ENCODE results near the gene U2AF1L4.
A peak's percentile ranks its signal among the peaks of the same experiment; 100 is the strongest.

Gene U2AF1L4, protein sequence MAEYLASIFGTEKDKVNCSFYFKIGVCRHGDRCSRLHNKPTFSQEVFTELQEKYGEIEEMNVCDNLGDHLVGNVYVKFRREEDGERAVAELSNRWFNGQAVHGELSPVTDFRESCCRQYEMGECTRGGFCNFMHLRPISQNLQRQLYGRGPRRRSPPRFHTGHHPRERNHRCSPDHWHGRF

DNA sequence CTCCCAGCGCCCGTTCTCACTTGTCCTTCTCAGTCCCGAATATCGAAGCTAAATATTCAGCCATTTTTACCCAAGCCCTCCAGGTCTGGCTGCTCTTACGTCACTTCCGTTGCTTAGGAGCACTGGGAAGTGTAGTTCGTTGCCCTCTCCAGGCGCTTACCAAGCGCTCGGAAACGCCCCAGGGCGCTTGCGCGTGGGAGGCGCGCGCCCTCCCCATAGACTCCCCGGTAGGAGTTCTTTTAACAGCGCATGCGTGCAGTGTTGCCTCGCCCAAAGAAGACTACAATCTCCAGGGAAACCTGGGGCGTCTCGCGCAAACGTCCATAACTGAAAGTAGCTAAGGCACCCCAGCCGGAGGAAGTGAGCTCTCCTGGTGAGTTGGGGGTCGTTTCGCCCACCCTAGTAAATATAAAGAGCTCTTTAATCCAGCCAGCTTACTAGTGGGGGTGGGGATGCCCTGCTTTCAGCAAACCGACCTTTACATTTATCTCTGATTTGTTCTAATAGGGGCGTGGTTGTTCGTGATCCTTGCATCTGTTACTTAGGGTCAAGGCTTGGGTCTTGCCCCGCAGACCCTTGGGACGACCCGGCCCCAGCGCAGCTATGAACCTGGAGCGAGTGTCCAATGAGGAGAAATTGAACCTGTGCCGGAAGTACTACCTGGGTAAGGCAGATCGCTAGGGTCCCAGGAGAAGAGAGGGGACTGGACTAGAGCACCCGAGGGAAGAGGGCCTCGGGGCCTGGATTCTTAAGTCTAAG, at the start of gene U2AF1L4, which contains the start of gene PSENEN:
TSS of gene U2AF1L4 (minus strand) at position 91 of the 759 bp plus-strand sequence. CDS start at position 64, 27 bp downstream.
TSS of gene PSENEN (plus strand) at position 324 of the 759 bp plus-strand sequence. CDS start at position 604, 280 bp downstream.
- peak; percentile 92 for DNase-seq (ENCODE audit: low spot score)

DNA sequence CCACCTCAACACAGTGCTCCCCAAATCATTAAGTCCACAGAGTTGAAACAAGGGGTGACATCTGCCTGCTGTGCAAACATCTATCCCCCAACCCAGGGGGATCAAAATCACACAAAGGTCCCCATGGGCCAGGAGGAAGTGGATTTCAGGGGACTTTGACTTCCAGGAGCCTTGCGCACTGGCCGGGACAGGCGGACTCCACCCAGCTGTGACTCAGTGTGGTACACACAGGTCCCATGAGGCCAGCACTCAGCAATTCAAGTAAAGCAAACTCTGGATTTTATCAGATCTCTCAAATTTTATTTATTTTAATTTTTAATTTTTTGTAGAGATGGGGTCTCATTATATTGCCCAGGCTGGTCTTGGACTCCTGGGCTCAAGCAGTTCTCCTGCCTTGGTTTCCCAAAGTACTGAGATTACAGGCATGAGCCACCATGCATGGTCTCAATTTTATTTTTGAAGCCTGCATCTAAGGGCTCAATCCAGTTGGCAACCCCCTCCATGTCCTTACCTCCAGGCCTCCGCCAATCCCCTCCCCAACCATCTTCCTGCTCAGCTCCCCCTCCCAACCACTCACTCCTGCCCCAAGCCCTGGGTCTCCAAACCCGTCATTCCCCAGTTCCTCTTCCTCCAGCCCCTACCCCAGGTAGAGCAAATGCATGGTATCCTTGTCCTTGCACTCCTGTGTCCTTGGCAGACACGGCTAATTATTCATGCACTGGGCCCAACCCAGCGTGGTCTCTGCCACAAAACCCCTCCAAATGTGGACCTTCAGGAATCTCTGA, 48.4 kb upstream of the U2AF1L4 start:
- DNase-seq (ENCODE audit: low spot score): no peak

DNA sequence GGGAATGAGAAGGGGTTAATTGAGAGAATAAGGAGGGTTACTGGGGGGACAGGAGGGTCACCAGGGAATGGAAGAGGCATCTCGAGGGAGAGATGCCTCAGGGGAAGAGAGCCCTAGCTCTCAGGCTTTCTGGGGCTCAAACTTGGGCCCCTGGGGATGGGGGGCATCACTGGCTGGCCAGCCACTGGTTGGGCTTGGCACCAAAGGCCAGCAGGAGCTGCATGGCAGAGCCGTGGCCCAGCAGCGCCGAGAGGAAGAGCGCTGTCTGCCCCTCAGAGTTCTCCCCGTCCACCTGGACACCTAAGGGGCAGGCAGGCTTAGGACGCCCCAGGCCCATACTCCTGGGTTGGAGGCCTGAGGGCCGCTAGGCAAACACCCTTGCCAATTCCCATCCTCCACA, 47.7 kb upstream of the U2AF1L4 start:
- no peak for DNase-seq (ENCODE audit: low spot score)

DNA sequence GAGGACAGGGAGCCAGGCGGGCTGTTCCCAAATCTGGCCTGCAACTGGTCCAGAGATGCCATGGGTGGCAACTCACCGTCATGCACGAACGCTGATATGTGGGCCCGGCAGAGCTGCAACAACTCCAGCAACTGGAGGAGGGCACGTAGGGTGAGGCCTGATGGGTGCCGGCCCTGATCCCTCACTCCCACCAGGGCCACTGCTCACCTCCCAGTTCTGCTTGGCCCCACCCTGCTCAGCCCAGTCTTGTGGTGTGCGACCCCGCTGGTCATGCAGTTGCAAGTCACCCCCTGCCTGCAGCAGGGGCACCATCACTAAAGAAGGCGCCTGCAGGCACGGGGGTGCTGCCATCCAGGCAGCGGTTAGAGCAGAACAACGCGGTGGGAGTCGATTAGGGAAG, 47.1 kb upstream of the U2AF1L4 start:
- DNase-seq (ENCODE audit: low spot score): no peak

DNA sequence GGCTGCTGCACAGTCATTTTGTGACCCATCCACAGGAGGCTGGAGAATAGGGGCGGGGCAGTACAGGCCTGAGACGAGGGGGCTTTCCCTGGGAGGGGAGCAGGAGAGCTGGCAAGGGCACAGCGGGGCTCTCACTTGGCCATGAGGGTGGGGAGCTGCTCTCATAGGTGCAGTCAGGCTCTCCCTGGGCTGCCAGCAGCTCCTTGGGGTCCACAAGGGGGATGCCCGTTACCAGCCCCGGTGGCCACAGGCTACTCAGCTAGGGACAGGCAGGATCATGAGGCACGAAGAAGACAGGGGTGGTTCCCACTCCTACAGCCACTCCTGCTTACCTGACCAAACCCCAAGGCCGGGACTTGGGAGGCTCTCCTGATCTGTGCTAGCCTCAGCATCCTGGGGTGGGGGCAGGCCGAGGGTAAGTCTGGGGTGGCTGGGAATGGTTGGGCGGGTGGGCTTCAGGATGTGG, 46.6 kb upstream of the U2AF1L4 start:
- DNase-seq (ENCODE audit: low spot score): no peak

DNA sequence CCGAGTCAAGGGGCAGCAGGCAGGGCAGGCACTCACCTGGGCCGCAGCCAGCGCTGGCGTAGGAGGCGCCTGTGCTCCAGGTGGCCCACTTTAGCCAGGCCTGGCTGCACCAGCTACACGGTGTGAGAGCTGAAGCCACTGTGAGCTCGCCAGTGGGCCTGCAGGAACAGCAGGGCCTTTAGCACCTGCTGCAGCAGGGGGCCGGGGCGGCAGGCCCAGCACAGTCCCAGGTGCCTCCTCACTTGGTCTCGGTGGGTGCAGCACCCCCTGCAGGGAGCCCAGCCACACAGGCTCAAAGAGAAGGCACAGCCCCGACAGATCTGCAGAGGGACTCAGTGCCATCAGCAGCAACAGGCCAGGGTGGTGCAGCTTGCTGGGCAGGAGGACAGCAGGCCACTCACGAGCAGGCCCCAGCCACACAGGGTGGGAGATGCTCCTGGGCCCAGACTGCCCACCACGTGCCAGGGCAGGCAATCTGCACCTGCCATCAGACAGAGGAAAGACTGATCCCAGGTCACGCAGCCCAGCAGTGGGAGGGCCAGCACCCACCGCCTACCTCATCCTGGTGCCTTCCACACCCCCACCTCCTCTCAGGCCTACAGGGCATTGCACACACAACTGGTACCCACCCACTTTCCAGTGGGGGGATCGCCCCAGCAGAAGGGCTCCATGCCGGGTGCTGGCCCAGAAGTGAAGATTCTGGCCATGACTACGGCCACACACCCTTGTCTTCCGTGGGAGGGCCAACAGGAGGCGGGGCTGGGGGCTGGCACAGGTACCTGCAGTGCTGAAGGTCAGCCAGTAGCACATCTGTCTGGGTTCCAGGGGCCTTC, 46.0 kb upstream of the U2AF1L4 start:
- peak; percentile 63 for DNase-seq (ENCODE audit: low spot score)

DNA sequence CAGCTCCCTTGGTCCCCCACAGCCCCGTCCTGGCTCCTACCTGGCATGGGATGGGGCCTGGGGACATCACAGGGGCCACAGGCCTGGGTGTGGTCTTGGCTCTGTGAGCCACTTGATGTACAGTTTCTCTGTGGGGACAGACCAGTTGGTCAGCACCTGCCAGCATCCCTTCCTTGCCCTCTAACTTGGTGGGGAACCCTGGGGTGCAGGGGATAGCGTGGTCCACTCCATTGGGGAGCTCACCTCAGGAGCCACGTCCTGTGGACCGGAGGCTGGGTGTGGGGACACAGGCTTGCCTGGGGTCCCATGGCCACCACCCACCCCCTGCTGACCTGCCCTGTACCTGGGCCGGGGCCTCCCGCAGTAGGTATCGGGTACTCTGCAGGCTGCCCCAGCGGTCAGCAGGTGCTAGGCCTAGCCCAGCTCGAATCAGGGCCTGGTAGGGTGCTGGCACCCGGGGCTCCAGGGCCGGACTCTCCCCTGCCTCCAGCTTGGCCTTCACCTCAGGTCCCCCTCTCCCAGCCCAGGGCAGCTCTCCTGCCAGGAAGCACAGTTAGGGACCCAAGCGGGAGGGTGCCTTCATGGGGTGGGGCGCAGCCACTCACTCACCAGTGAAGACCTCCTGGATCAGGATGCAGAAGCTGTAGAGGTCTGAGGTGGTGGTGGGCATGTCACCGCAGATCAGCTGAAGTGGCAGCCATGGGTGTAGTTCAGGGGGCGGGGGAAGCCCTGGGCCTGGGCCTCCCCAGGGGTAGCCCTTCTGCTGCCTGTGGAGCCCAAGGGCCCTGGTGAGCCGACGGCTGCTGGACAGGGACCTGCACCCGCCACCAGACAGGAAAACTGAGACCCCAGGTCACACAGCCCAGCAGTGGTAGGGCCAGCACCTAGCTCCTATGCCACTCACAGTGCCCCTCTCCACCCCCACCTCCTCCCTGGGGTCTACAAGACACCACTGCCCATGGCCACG, 45.0 kb upstream of the U2AF1L4 start:
- no peak for DNase-seq (ENCODE audit: low spot score)

DNA sequence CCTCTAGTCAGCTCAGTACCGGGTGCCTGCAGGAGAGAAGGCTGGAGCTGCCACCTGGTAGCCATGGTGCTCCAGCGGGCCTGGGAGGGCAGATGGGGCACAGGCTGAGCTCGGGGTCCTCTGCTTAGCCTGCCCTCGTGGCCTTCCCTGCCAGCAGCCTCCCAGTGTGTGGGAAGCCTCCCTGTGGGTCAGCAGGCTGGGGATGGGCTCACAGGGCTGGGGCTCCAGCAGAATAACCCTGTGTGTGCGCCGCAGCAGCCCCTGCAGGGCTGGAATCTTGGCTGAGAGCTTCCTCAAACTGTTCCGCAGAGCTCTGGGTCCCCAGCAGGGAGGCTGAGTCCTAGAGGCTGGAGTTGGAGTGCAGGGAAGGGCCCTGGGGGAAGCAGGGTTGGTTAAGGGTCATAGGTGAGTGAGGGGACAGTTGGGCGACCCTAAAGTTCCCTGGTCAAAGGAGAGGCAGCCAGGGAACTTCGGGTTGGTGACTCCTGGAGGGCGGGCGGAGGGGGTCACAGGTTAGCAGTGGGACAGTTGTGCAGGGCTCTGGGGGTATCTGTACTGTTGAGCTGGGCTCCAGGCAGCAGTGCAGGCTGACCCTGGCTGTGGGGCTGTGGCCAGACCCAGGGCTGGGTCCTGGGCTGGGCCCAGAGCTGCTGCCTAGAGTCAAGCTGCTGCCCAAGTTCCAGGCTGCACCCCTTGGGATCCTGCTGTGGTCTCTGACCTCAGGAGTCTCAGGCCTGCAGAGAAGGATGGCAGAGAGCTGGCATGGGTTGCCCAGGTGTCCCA, 44.2 kb upstream of the U2AF1L4 start:
- DNase-seq (ENCODE audit: low spot score): no peak

DNA sequence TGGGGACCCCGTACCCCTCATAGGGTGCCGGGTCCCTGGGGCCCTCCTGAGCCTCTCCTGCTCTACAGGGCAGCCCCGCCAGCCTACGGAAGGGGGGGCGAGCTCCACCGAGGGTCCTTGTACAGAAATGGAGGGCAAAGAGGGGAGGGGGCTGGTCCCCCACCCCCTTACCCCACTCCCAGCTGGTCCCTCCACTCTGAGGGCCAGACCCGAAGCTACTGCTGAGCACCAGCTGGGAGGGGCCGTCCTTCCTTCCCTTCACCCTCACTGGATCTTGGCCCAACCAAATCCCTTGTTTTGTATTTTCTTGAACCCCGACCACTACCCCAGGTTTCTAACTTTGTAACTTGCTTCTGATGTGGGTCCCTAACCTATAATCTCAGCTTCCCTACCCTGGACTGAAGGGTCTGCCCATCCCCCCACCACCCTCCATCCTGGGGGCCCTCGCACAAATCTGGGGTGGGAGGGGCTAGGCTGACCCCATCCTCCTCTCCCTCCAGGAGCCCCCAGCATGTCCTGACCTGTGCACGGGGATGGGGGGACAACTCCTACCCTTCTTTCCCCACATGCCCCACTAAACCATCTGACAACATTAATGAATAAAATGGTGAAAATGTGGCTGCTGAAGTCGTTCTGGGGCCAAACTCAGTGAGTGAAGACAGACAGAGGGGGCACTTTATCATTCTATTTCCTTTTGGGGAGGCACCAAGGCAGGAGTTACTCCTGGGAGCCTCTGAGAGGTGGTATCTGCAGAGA, 43.2 kb upstream of the U2AF1L4 start:
- no peak for DNase-seq (ENCODE audit: low spot score)

DNA sequence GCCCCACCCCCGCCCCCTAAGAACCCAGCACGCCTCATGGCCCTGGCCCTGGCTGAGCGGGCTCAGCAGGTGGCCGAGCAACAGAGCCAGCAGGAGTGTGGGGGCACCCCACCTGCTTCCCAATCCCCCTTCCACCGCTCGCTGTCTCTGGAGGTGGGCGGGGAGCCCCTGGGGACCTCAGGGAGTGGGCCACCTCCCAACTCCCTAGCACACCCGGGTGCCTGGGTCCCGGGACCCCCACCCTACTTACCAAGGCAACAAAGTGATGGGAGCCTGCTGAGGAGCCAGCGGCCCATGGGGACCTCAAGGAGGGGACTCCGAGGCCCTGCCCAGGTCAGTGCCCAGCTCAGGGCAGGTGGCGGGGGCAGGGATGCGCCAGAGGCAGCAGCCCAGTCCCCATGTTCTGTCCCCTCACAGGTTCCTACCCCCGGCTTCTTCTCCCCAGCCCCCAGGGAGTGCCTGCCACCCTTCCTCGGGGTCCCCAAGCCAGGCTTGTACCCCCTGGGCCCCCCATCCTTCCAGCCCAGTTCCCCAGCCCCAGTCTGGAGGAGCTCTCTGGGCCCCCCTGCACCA, 42.1 kb upstream of the U2AF1L4 start:
- DNase-seq (ENCODE audit: low spot score): no peak

DNA sequence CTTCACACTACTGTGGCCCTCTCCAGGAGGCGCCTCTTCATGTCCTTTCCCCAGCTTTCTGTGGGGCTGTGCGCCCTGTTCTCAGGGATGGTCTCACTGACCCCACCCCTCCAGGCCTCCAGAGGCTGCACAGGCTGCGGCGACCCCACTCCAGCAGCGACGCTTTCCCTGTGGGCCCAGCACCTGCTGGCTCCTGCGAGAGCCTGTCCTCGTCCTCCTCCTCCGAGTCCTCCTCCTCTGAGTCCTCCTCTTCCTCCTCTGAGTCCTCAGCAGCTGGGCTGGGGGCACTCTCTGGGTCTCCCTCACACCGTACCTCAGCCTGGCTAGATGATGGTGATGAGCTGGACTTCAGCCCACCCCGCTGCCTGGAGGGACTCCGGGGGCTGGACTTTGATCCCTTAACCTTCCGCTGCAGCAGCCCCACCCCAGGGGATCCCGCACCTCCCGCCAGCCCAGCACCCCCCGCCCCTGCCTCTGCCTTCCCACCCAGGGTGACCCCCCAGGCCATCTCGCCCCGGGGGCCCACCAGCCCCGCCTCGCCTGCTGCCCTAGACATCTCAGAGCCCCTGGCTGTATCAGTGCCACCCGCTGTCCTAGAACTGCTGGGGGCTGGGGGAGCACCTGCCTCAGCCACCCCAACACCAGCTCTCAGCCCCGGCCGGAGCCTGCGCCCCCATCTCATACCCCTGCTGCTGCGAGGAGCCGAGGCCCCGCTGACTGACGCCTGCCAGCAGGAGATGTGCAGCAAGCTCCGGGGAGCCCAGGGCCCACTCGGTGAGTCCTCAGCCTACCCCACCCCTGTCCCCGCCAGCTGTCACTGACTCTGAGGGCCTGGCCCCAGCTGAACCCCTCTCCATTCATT, 41.3 kb upstream of the U2AF1L4 start:
- DNase-seq (ENCODE audit: low spot score): no peak

DNA sequence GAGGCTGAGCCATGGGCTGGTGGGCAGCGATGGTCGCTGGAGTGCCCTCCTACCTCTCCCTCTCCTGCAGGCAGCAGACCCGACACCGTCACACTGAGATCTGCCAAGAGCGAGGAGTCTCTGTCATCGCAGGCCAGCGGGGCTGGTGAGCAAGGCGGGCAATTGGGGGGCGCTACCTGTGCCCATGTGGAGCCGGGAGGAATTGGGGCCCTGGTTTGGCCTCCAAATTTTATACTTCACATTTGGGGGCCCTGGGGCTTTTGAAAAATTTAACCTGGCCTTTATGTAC, 40.1 kb upstream of the U2AF1L4 start:
- DNase-seq (ENCODE audit: low spot score): no peak

DNA sequence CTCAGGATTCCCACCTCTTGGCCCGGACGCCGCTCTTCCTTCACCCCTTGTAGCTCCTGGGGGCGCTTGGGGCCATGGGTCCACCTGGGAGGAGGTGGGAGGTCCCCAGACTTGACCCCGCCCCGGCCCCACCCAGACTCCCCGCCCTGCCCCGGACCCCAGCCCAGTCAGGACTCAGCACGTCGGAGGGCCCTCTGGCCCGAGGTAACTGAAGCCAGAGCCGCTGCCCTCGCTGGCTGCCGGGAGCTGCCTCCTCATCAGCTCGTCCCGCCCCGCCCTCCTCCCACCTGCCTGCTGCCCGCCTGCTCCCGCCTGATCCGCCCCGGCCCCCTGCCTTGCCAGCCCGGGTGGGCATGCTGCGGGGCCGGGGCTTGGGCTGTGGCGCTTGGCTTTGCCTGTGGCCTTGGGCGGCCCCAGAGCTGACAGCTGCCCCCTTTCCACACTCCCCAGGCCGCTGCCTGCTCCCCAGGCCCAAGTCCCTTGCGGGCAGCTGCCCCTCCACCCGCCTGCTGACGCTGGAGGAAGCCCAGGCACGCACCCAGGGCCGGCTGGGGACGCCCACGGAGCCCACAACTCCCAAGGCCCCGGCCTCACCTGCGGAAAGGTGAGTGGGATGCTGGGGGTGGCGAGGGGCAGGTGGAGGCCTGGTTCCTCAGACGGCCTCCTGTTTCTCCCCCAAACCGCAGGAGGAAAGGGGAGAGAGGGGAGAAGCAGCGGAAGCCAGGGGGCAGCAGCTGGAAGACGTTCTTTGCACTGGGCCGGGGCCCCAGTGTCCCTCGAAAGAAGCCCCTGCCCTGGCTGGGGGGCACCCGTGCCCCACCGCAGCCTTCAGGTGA, 39.5 kb upstream of the U2AF1L4 start:
- DNase-seq (ENCODE audit: low spot score): no peak

DNA sequence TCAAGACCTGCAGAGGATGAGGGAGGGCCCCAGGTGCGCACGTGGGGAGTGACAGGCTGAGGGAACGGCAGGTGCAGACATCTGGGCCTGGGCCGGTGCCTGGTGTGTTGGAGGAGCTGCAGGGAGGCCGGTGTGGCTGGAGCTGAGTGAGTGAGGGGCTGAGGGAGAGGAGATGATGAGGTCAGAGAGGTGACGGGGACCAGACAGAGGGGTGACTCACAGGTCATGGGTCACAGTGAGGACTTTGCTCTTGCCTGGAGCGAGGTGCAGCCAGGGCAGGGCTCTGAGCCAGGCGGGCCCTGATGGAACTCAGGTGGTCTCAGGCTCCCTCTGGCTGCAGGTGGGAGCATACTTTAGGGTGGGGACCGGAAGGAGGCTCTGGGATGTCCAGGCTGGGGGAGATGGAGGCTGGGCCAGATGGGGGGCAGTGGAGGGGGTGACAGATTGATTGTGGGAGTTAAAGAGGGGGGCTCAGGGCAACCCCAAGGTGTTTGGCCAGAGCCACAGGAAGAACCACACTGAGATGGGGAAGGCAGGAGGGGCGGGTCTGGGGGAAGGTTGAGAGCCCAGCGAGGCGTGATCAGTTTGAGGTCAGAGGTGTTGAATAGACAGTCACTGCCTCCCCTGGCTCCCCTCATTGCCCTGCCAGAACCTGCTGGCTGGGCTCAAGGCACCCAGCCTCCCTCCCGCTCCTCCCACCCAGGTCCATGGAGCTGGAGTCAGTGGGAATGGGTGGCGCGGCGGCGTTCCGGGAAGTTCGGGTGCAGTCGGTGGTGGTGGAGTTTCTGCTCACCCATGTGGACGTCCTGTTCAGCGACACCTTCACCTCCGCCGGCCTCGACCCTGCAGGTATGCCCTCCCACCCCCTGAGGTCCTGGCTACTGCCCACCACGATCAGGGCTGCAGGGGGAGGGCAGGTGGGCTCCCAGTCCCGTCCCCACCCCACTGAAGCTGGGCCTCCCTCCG, 38.5 kb upstream of the U2AF1L4 start:
- DNase-seq (ENCODE audit: low spot score): no peak

DNA sequence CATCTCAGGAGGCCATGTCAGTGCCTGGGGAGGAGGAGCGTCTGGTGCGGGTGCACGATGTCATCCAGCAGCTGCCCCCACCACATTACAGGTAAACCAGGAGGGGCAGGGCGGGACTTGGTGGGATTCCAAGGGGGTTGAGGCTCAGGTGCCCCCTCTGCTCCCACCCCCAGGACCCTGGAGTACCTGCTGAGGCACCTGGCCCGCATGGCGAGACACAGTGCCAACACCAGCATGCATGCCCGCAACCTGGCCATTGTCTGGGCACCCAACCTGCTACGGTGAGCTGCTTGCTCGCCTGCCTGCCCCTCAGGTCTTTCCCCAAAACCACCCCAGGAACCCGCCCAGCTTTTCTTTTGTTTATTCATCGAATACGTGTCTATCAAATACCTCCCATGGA, 37.4 kb upstream of the U2AF1L4 start:
- DNase-seq (ENCODE audit: low spot score): no peak

DNA sequence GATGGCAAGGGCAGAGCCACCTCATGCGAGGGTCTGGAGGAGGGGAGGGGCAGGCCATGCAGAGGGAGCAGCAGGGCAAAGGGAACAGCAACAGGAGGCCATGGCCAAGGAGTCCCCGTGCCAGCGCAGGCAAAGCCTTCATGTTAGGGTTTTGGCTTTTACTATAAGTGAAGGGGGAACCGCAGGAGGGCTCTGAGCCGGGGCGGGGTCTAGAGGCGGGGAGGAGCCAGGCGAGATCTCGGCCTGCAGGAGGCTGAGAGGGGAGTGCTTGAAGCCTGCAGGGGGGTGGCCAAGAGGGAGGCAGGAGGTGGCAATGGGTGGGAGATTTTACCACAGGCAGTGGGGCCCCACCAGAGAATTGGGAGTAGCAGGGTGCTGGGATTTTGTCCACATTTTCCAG, 36.4 kb upstream of the U2AF1L4 start:
- no peak for DNase-seq (ENCODE audit: low spot score)

Data from germinal center (tissue), 1 donor.